GM12875 (cell line): ENCODE results near the gene CDH4.
"Not testable (repeated sequence)": the region's sequence is repeated elsewhere in the genome, so short reads cannot be mapped to it uniquely, and the experiment has no call there.

Source experiments
- H3K4me3 ChIP-seq: one replicate; pipeline ENCODE4 v1.5.1; 2011; ENCODE audit warnings: low read depth, low read length, control low read depth
- TF ChIP-seq, protein P1 (sequence below): IDR thresholded peaks from 2 replicates; pipeline ENCODE4 v1.5.1; 2011; ENCODE audit warnings: low read depth, mild to moderate bottlenecking, control low read depth, inconsistent platforms, low read length, moderate library complexity, borderline replicate concordance; ENCODE audit not compliant: insufficient read depth

CDH4 gene

DNA sequence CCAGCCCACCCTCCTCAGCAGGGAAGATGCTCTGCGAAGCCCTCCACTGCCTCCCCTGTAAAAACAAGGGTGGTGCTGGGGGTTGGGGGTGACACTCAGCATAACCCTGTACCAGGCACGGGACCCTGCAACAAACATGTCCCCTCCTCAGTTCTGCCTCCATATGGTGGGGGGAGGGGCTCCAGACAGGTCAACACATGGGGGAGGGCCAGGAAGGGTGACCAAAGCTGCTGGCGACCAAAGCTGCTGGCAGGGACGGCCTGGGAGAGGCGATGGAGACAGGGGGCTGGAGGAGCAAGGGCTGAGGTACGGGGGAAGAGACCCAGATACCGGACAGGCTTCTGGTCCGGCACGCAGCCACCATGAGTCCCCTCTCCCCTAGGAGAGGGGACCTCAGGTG is 690.5 kb downstream of the CDH4 start:
- TF ChIP-seq, protein P1, sequence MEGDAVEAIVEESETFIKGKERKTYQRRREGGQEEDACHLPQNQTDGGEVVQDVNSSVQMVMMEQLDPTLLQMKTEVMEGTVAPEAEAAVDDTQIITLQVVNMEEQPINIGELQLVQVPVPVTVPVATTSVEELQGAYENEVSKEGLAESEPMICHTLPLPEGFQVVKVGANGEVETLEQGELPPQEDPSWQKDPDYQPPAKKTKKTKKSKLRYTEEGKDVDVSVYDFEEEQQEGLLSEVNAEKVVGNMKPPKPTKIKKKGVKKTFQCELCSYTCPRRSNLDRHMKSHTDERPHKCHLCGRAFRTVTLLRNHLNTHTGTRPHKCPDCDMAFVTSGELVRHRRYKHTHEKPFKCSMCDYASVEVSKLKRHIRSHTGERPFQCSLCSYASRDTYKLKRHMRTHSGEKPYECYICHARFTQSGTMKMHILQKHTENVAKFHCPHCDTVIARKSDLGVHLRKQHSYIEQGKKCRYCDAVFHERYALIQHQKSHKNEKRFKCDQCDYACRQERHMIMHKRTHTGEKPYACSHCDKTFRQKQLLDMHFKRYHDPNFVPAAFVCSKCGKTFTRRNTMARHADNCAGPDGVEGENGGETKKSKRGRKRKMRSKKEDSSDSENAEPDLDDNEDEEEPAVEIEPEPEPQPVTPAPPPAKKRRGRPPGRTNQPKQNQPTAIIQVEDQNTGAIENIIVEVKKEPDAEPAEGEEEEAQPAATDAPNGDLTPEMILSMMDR, result no peak
- no peak overlapping the region for H3K4me3 ChIP-seq

DNA sequence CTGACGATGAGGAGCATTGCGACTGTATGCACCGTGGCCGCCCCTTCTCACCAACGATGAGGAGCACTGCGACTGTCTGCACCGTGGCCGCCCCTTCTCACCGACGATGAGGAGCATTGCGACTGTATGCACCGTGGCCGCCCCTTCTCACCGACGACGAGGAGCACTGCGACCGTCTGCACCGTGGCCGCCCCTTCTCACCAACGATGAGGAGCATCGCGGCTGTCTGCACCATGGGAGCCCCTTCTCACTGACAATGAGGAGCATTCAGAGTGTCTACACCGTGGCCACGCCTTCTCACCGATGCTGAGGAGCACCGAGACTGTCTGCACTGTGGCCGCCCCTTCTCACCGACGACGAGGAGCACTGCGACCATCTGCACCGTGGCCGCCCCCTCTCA is 692.9 kb downstream of the CDH4 start:
- H3K4me3 ChIP-seq, result not testable (repeated sequence)

DNA sequence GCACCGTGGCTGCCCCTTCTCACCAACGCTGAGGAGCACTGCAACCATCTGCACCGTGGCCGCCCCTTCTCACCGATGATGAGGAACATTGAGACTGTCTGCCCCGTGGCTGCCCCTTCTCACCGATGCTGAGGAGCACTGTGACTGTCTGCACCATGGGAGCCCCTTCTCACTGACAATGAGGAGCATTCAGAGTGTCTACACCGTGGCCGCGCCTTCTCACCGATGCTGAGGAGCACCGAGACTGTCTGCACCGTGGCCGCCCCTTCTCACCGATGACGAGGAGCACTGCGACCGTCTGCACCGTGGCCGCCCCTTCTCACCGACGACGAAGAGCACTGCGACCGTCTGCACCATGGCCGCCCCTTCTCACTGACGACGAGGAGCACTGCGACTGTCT is 693.4 kb downstream of the CDH4 start:
- not testable (repeated sequence) for H3K4me3 ChIP-seq

DNA sequence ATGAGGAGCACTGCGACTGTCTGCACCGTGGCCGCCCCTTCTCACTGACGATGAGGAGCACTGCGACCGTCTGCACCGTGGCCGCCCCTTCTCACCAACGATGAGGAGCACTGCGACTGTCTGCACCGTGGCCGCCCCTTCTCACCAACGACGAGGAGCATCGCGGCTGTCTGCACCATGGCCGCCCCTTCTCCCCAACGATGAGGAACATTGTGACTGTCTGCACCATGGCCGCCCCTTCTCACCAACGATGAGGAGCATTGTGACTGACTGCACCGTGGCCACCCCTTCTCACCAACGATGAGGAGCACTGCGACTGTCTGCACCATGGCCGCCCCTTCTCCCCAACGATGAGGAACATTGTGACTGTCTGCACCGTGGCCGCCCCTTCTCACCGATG is 696.0 kb downstream of the CDH4 start:
- H3K4me3 ChIP-seq, result not testable (repeated sequence)

DNA sequence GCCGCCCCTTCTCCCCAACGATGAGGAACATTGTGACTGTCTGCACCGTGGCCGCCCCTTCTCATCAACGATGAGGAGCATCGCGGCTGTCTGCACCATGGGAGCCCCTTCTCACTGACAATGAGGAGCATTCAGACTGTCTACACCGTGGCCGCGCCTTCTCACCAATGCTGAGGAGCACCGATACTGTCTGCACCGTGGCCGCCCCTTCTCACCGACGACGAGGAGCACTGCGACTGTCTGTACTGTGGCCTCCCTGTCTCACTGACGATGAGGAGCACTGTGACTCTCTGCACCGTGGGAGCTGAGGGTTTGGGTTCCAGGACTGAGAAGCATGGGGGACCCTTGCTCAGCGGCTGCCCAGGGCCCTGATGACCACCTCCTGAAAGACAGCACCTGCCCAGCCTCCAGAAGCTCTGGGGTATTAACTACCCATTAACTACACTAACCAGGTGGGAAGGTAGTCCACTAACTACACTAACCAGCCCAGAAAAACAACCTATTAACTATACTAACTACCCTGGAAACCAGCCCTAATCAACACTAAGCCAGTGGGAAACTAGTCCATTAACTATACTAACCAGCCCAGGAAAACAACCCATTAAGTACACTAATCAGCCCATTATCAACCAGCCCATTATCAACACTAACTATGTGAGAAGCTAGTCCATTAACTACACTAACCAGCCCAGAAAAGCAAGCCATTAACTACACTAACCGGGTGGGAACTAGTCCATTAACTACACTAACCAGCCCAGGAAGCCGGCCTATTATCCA is 696.7 kb downstream of the CDH4 start:
- no peak overlapping the region for H3K4me3 ChIP-seq
- TF ChIP-seq, protein P1, result no peak

DNA sequence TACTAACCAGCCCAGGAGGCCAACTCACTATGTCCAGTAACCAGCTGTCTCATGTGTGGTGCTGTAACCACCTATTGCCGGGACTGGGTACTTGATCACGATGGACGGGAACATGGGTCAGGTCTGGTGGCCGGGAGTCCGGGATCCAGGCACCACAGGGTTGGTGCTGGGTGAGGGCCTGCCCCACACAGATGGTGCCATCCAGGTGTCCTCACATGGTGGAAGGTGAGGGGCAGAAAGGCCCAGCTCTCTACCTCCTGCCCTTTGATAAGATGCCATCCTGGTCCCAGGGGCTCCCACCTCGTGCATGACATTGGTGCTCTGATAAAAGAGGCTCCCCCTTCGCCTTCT is 697.3 kb downstream of the CDH4 start:
- no peak overlapping the region for H3K4me3 ChIP-seq
- TF ChIP-seq, protein P1, result no peak

DNA sequence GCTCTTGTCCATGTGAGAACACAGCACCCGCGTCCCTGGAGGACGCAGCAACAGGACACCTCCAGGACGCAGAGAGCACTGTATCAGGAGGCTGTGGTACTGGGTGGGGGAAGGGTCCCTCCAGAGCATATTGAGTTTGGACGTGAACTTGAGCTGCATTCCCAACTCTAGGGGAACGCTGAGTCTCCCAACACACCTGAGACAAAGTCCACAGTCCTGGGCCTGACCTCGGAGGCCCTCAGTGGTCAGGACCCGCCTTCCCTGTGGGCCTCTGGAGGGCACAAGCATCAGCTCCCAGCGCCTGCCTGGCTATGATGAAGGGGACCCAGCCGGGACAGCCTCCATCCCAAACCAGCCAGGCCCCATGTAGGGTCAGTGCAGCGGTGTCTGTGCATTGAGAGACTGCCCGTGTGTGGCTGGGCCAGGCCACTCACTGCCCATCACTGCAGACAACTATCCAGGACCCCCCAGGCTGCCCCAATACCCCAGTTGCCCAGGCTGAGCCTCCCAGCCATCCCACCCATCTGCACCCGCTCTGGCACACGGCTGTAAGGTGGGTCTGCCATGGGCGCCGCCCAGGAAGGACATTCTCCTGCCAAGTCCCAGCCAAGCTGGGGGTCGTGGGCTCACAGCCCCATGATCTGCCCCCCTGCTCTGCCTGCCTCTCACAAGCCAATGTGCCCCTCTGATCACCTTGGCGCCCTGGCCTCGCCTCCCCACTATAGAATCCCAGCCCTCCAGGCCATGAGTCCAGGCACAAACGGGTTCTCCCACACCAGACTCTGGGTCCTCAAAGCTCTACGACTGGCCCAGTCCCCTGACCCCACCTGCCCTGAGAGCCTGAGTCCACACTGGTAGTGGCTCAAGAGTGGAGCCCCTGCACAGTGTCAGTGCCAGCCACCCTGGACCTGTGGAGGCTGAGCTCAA is 697.9 kb downstream of the CDH4 start:
- TF ChIP-seq, protein P1, result no peak
- no peak overlapping the region for H3K4me3 ChIP-seq

DNA sequence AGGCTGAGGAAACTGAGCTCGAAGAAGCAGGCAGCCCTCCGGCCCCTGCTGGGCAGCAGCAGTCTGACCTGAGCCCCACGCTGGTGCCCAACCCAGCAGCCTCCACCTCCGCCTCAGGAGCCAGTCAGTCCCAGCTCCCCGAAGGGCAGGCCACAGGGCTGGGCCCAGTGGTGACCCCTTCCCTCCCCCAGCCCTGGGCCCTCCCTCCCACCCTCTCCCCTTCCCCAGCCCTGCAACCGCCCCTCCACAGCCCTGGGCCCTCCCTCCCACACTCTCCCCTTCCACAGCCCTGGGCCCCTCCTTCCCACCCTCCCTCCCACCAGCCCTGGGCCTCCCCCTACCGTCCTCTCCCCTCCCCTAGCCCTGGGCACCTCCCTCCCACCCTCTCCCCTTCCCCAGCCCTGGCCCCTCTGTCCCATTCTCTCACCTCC is 698.6 kb downstream of the CDH4 start:
- TF ChIP-seq, protein P1, result no peak
- no peak overlapping the region for H3K4me3 ChIP-seq
